Omental fat pad (tissue), 4 donors: ENCODE data around the gene PALD1. TPM values are rescaled to one million over a fixed set of nuclear protein-coding genes. Genes with fewer than 3 reads are reported as not detected.
"Not testable (repeated sequence)": the region's sequence is repeated elsewhere in the genome, so short reads cannot be mapped to it uniquely, and the experiment has no call there.

Experiments
- ATAC-seq: fragments of 150-250 bp; one replicate; pipeline ENCODE4 v1.9.1; 2016; ENCODE audit warnings: mild to moderate bottlenecking, moderate library complexity; ENCODE audit not compliant: low FRiP score
- DNase-seq: peaks from one replicate; pipeline ENCODE4 v3.0.0-alpha.2; 2019; ENCODE audit warnings: low spot score
- total RNA-seq, 4 donors: library from RNA; depleted of rRNA; stranded (reverse); fragments of >200 nt; gene quantifications; one replicate each; pipeline ENCODE4 v1.1.0, GENCODE V29; 2016
- TF ChIP-seq, protein P1 (sequence below), 3 donors: fragments of 450-650 bp; IDR thresholded peaks; one replicate each; pipeline ENCODE4 v1.5.1; 2016 to 2017; ENCODE audit warnings: antibody characterized with exemption in 3 of 3, mild to moderate bottlenecking in 3 of 3, moderate library complexity in 2 of 3

Gene PALD1
- total RNA-seq, 4 donors from 2014 or later = 3.3 to 12.1 (median 8.0) TPM

- ATAC-seq (no peak), DNase-seq (no peak)
- TF ChIP-seq, protein P1, sequence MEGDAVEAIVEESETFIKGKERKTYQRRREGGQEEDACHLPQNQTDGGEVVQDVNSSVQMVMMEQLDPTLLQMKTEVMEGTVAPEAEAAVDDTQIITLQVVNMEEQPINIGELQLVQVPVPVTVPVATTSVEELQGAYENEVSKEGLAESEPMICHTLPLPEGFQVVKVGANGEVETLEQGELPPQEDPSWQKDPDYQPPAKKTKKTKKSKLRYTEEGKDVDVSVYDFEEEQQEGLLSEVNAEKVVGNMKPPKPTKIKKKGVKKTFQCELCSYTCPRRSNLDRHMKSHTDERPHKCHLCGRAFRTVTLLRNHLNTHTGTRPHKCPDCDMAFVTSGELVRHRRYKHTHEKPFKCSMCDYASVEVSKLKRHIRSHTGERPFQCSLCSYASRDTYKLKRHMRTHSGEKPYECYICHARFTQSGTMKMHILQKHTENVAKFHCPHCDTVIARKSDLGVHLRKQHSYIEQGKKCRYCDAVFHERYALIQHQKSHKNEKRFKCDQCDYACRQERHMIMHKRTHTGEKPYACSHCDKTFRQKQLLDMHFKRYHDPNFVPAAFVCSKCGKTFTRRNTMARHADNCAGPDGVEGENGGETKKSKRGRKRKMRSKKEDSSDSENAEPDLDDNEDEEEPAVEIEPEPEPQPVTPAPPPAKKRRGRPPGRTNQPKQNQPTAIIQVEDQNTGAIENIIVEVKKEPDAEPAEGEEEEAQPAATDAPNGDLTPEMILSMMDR (IDR thresholded peaks at IDR 0.05) = no peak
Measured at GRCh38 chr10:70578371-70578947, 99.9 kb downstream of the PALD1 start.

GRCh38 chr10:70579234-70580002, 100.9 kb downstream of the PALD1 start:
- ATAC-seq = no peak
- TF ChIP-seq, protein P1 (IDR thresholded peaks at IDR 0.05) = no peak
- no peak for DNase-seq

- not testable (repeated sequence) for DNase-seq, ATAC-seq
Measured at GRCh38 chr10:70581176-70581575, 102.6 kb downstream of the PALD1 start.

GRCh38 chr10:70582793-70583668, 104.5 kb downstream of the PALD1 start:
- TF ChIP-seq, protein P1 (IDR thresholded peaks at IDR 0.05) = no peak
- ATAC-seq (no peak), DNase-seq (peak; percentile 17)

DNA sequence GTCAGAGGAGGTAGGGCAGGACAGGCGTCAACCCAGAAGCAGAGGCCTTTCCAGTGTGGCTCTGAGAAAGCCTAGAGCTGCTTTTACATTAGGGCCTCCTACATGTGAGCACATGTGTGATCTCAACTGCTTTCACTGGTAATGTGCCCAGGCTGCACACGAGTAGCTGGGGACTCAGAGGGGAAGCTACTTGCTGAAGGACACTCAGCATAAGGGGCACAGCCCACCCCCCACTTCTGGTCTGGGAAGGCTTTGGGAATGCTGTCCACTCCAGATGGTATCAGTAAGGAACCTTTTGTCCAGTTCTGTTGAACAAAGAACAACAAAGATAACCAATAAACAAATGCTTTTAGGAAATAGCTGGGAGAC, 105.1 kb downstream of the PALD1 start:
- no peak for ATAC-seq
- TF ChIP-seq, protein P1 (IDR thresholded peaks at IDR 0.05) = no peak

DNA sequence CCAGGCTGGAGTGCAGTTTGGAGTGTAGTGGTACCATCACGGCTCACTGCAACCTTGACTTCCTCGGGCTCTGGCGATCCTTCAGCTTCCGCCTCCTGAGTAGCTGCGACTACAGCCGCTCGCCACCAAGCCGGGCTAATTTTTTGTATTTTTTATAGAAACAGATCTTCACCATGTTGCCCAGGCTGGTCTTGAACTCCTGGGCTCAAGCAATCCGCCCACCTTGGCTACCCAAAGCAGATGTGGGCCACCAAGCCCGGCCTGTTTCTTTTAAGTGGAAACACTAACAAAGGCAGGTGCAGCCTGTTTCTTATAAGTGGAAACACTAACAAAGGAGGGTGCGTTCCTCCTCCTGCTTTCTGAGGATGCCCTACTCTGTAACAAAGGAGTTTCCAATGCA, 105.8 kb downstream of the PALD1 start:
- TF ChIP-seq, protein P1 (IDR thresholded peaks at IDR 0.05) = no peak
- no peak for ATAC-seq
- no peak for DNase-seq

More for the DNA sequence above, 105.1 kb downstream of the PALD1 start:
- no peak for DNase-seq

GRCh38 chr10:70584909-70585544, 106.5 kb downstream of the PALD1 start:
- TF ChIP-seq, protein P1 (IDR thresholded peaks at IDR 0.05) = no peak
- ATAC-seq (no peak), DNase-seq (peak; percentile 10)
